Right lobe of liver (tissue), 4 donors: Measurements from ENCODE around the gene PCSK2.

ENCODE experiments used
- CTCF ChIP-seq, 4 donors: fragments of 200-600 bp in 3 of 4; fragments of 450-650 bp in 1 of 4; IDR thresholded peaks; one replicate each; pipeline versions ENCODE4 v1.5.1 to v1.8.0; 2016 to 2022; ENCODE audit warnings: antibody characterized with exemption in 4 of 4, mild to moderate bottlenecking in 2 of 4
- POLR2A ChIP-seq: fragments of 450-650 bp; IDR thresholded peaks from one replicate; pipeline ENCODE4 v1.6.1; 2017; ENCODE audit warnings: antibody characterized with exemption, mild to moderate bottlenecking
- donor health status: DM: no; HTN: no; CAD: no.
- donor health status: DM: no; HTN: no; CAD: no.
- donor health status: DM: no; HTN: yes; CAD: no.

- no peak for TF ChIP-seq CTCF (IDR thresholded peaks at IDR 0.05)
- no peak for TF ChIP-seq POLR2A
Measured at GRCh38 chr20:17298171-17298570, 71.3 kb downstream of the PCSK2 start.
